SK-N-MC (cell line): ENCODE results near the gene ADAM10.
A peak's percentile ranks its signal among the peaks of the same experiment; 100 is the strongest.

Experiments
- DNase-seq: peaks from one replicate; pipeline ENCODE4 v3.0.0-alpha.2; 2011; ENCODE audit warnings: low read depth, low spot score
- H3K27ac ChIP-seq: fragments of 200-600 bp; sonication (generic); 2 replicates; pipeline ENCODE4 v1.5.1; 2016; ENCODE audit warnings: mixed run types
- H3K36me3 ChIP-seq: fragments of 200-600 bp; sonication (generic); 2 replicates; pipeline ENCODE4 v1.6.1; 2017; ENCODE audit warnings: antibody characterized with exemption, low read length, mixed read lengths; ENCODE audit not compliant: insufficient read depth
- H3K4me3 ChIP-seq: fragments of 200-600 bp; sonication (generic); 2 replicates; pipeline ENCODE4 v1.5.1; 2016
- H3K9ac ChIP-seq: fragments of 200-600 bp; sonication (generic); 2 replicates; pipeline ENCODE4 v1.8.0; 2017; ENCODE audit warnings: mixed run types, mixed read lengths; ENCODE audit not compliant: insufficient read length
- H3K9me3 ChIP-seq: fragments of 200-600 bp; sonication (generic); 2 replicates; pipeline ENCODE4 v1.6.1; 2017; ENCODE audit warnings: low read depth, mild to moderate bottlenecking, antibody characterized with exemption, low read length, moderate library complexity, mixed read lengths
- EZH2 ChIP-seq: fragments of 200-600 bp; sonication (generic); IDR thresholded peaks from one replicate; pipeline ENCODE4 v1.6.1; 2017; ENCODE audit warnings: antibody characterized with exemption
- FOXP2 ChIP-seq: optimal IDR thresholded peaks from 2 replicates; pipeline ENCODE3; 2011; ENCODE audit warnings: mild to moderate bottlenecking, moderate library complexity; ENCODE audit not compliant: insufficient read depth; ENCODE audit errors: extremely low read length, control extremely low read depth
- POLR2AphosphoS5 ChIP-seq: IDR thresholded peaks from 2 replicates; pipeline ENCODE4 v1.6.1; 2012; ENCODE audit warnings: mild to moderate bottlenecking, low read depth, low read length, borderline replicate concordance

Gene ADAM10, protein sequence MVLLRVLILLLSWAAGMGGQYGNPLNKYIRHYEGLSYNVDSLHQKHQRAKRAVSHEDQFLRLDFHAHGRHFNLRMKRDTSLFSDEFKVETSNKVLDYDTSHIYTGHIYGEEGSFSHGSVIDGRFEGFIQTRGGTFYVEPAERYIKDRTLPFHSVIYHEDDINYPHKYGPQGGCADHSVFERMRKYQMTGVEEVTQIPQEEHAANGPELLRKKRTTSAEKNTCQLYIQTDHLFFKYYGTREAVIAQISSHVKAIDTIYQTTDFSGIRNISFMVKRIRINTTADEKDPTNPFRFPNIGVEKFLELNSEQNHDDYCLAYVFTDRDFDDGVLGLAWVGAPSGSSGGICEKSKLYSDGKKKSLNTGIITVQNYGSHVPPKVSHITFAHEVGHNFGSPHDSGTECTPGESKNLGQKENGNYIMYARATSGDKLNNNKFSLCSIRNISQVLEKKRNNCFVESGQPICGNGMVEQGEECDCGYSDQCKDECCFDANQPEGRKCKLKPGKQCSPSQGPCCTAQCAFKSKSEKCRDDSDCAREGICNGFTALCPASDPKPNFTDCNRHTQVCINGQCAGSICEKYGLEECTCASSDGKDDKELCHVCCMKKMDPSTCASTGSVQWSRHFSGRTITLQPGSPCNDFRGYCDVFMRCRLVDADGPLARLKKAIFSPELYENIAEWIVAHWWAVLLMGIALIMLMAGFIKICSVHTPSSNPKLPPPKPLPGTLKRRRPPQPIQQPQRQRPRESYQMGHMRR

DNA sequence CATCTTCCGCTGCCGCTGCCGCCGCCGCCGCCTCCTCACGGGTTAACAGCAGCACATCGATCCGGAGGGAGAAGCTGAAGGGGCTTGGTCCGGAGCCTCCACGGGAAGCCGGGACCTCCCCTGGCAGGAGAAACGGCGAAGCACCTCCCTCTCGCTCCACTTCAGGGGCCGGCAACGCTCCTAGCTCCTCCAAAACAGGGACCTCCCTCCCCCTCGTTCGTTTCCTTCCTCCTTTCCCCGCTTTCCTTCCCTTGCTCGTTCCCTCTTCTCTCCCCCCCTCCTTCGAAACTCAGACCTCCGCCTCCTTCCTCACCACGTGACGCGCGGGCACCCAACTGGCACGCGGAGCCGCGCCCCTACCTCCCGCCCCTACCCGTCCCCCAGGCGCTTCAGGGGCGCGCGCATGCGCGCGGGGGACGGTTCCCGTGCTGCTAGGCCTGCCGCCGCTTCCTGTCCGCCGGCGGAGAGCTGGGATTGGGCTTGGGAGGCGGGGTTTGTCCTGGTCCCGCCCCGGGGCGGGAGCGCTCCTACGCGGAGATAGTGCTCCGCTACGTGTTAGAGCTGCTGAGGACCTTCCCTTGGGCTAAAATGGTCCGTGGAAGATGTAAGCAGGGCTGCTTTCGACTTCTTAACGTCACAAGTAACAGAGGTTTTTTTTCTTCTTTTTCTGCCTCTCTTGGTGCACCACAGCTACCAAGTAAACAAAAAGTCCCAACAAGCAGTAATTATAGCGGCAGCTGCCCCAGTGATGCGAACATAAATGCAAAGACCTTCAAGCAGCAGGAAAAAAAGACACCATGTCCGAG, at the start of gene ADAM10:
Gene ADAM10, minus strand, starts transcription at position 176 of the 806 bp plus-strand sequence. Its CDS starts 173 bp downstream, at position 3.
- TF ChIP-seq FOXP2 (no peak), POLR2AphosphoS5 (peak; percentile 79)
- Histone ChIP-seq H3K4me3 (peak within 1 kb of the TSS; percentile 80), H3K27ac (peak within 1 kb of the TSS; percentile 91), H3K36me3 (no peaks in the 10 kb centered on the region), H3K9me3 (no peaks in the 10 kb centered on the region), H3K9ac (peak within 1 kb of the TSS; percentile 65)
- peak; percentile 81 for DNase-seq

- no peak overlapping the region for H3K9ac ChIP-seq
- no peak for DNase-seq
- H3K27ac ChIP-seq = no peak overlapping the region
- no peak overlapping the region for H3K4me3 ChIP-seq
- no peaks in the 10 kb centered on the region for H3K9me3 ChIP-seq
- no peak for TF ChIP-seq EZH2
- no peak for TF ChIP-seq POLR2AphosphoS5
- TF ChIP-seq FOXP2 = no peak
- no peaks in the 10 kb centered on the region for H3K36me3 ChIP-seq
These were observed 48.0 kb upstream of the ADAM10 start for GRCh38 chr15:58797505-58797904.

DNA sequence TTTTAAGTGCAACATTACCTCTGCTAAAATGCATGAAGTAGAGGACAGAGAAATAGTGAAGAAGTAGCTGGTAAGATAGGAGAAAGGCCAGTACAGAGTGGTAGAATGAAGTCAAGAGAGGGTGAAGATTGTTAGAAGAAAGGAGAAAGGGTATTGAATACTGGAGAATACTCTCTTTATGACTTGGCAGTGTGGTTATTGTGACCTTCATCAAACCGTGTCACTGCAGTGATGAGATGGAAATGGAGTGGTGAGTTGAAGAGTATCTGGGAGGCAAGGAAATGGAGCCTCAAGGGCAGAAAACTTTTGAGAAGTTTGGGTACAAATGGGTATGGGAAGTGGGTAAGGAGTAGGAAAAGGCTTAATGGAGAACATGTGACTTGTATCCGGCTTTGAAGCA, 46.3 kb upstream of the ADAM10 start:
- H3K4me3 ChIP-seq = no peak overlapping the region
- H3K27ac ChIP-seq = no peak overlapping the region
- DNase-seq = no peak
- H3K36me3 ChIP-seq = no peaks in the 10 kb centered on the region
- H3K9me3 ChIP-seq = no peaks in the 10 kb centered on the region
- TF ChIP-seq EZH2 = no peak
- no peak overlapping the region for H3K9ac ChIP-seq

DNA sequence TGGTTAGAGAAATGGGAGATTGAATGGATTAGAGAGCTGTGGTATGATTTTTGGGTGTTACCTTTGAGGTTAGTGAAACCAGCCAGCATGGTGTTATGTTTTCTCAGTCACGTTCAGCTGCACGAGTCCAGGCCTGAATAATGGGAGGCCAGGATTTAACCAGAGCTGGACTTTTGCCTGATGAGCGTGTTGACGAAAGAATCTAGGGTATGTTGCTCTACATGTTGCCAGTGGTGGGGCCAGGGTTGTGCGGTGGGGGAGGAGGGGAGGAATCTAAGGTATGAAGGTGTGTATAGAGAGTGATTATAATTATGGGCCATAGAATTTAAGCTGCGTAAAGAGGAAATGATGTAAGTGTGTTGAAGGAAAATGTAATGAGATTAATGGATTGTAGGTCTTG, 44.4 kb upstream of the ADAM10 start:
- H3K4me3 ChIP-seq = no peak overlapping the region
- no peaks in the 10 kb centered on the region for H3K9me3 ChIP-seq
- H3K27ac ChIP-seq = no peak overlapping the region
- H3K36me3 ChIP-seq = no peaks in the 10 kb centered on the region
- no peak overlapping the region for H3K9ac ChIP-seq
- TF ChIP-seq EZH2 = no peak
- DNase-seq = no peak

DNA sequence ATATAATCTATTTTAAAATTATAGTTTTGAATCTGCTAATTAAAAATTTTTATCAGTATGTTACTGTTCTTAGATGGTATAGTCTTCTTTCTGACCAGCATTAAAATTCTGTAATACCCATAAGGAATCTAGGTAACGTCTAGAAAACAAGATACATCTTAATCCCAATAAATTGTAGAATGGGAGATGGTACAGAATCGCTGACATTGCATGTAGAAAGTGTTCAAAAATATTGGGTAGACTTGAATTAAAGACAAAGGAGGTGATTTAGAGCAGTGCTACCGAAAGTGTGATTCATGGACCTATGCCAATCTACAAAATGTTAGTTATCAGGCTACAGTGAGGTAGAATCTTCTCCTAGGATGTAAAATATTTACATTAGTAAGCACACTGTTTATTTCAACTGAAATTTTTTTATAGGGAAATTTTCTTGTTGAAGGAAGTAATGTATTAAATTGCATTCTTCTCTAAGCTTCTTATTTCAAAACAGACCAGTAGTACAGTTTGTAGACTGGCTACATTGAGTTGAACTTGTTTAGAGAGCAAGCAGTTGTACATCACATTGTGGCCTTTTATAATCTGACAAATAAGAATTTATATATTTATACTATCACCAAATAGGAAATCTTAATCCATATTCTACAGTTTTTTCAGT, 38.7 kb upstream of the ADAM10 start:
- Histone ChIP-seq H3K4me3 (no peak overlapping the region), H3K9ac (no peak overlapping the region), H3K9me3 (no peaks in the 10 kb centered on the region), H3K27ac (no peak overlapping the region), H3K36me3 (no peaks in the 10 kb centered on the region)
- TF ChIP-seq EZH2 (no peak), POLR2AphosphoS5 (no peak), FOXP2 (no peak)
- DNase-seq = no peak

GRCh38 chr15:58785355-58785754, 35.8 kb upstream of the ADAM10 start:
- Histone ChIP-seq H3K4me3 (no peak overlapping the region), H3K36me3 (no peaks in the 10 kb centered on the region), H3K27ac (no peak overlapping the region), H3K9me3 (no peaks in the 10 kb centered on the region), H3K9ac (no peak overlapping the region)
- no peak for TF ChIP-seq POLR2AphosphoS5
- no peak for TF ChIP-seq FOXP2
- no peak for TF ChIP-seq EZH2
- no peak for DNase-seq

GRCh38 chr15:58779554-58779953, 30.0 kb upstream of the ADAM10 start:
- H3K4me3 ChIP-seq = no peak overlapping the region

DNA sequence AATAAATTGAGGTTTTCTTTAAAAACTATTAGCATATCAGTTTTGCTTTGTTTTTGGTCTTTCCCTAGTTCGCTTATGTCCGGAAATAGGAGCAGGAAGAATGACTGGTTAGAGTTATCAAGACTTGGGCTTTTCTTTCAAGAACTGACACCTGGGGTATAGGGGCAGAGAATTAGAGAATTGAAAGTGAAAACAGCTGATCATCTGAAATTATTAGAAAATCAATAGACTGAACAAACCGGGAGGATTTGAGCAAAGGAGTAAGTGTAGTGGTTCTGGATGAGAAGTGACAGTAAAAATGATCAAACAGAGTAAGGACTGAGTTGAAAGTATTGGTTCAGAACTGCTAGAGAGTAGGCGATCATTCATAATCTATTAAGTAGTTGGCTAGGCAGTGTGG, 27.6 kb upstream of the ADAM10 start:
- TF ChIP-seq POLR2AphosphoS5 (no peak), EZH2 (no peak), FOXP2 (no peak)
- H3K4me3 ChIP-seq = no peak overlapping the region

More at GRCh38 chr15:58779554-58779953, 30.0 kb upstream of the ADAM10 start:
- Histone ChIP-seq H3K9ac (no peak overlapping the region), H3K9me3 (no peaks in the 10 kb centered on the region), H3K27ac (no peak overlapping the region), H3K36me3 (no peaks in the 10 kb centered on the region)
- TF ChIP-seq EZH2 = no peak
- no peak for TF ChIP-seq FOXP2
- no peak for TF ChIP-seq POLR2AphosphoS5
- DNase-seq = no peak

More for the DNA sequence above, 27.6 kb upstream of the ADAM10 start:
- Histone ChIP-seq H3K9me3 (no peaks in the 10 kb centered on the region), H3K27ac (no peak overlapping the region), H3K36me3 (no peaks in the 10 kb centered on the region), H3K9ac (no peak overlapping the region)
- no peak for DNase-seq
